ENCODE results near the gene DHCR7.

GRCh38 chr11:71472357-71472885, 24.2 kb upstream of the DHCR7 start:
- TF ChIP-seq CTCF (IDR thresholded peaks at IDR 0.05): no peak
- no peak for TF ChIP-seq POLR2A (IDR thresholded peaks at IDR 0.05)
